ENCODE results near the gene ACLY. TPM values are rescaled to one million over a fixed set of nuclear protein-coding genes. Genes with fewer than 3 reads are reported as not detected.
"Not testable (repeated sequence)": the region's sequence is repeated elsewhere in the genome, so short reads cannot be mapped to it uniquely, and the experiment has no call there.

The ACLY gene
- total RNA-seq, 2 donors from 2014 or later, result 76.3 to 81.5 TPM

- no peak for TF ChIP-seq CTCF (IDR thresholded peaks at IDR 0.05)
- H3K9me3 ChIP-seq, result no peaks in the 10 kb centered on the region
- ATAC-seq (ENCODE audit: insufficient number of reproducible peaks, low FRiP score, low read depth) (peak; percentile 83), DNase-seq (ENCODE audit: low spot score) (no peak)
- peaks cover 5 to 17% of the 10 kb centered on the region in 2 donors for H3K4me1 ChIP-seq (ENCODE audit: control insufficient read depth in 1 of 2, low read depth in 2 of 2)
- H3K36me3 ChIP-seq, result peaks cover 12% of the 10 kb centered on the region
- H3K4me3 ChIP-seq, result peak within 1 kb of the TSS; percentile 99
- H3K27ac ChIP-seq, result peak within 1 kb of the TSS; percentile 75 to 87
- H3K27me3 ChIP-seq (replicated peaks; ENCODE audit: insufficient read depth), result no peaks in the 10 kb centered on the region
Measured at GRCh38 chr17:41835800-41836549, 82.8 kb downstream of the ACLY start, which contains the start of gene NT5C3B. Gene NT5C3B (minus strand): TSS chr17:41836232. CDS start chr17:41836193, 39 bp downstream.

DNA sequence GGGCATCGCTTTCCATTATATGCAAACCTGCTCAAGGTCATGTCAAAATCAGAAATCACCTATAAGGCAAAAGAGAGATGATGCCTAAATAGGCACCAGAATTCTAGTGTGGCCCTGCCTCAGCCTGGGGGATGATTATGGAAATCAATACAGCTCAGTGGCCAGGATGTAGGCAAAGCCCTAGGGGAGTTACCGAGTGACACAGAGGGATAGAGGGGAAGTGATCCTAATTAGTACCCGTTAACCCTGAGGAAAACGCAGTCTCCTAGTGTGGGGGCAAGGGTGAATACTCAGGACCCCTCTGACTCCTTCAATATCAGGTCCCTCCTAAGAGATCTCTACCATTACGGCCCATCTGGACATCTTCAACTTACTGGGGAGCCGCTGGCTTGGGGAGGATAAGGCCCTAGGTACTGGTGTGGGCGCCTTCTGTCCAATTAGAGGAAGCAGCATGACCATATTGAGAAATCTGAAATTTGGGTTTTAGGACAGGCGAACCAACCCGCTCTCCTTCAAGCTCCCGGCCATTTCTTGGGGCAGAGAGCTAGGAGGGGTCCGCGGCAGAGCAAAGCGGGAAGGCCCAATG, 83.4 kb downstream of the ACLY start:
- H3K36me3 ChIP-seq, result peaks cover 19% of the 10 kb centered on the region
- no peak for TF ChIP-seq CTCF (IDR thresholded peaks at IDR 0.05)
- H3K9me3 ChIP-seq, result no peaks in the 10 kb centered on the region
- H3K4me1 ChIP-seq (ENCODE audit: control insufficient read depth in 1 of 2, low read depth in 2 of 2), result peaks cover 5 to 17% of the 10 kb centered on the region in 2 donors
- peak overlapping the region; percentile 75 to 87 for H3K27ac ChIP-seq
- no peak for DNase-seq (ENCODE audit: low spot score)
- peak overlapping the region; percentile 99 for H3K4me3 ChIP-seq
- H3K27me3 ChIP-seq (replicated peaks; ENCODE audit: insufficient read depth), result no peaks in the 10 kb centered on the region
- ATAC-seq (ENCODE audit: insufficient number of reproducible peaks, low FRiP score, low read depth), result no peak

- not testable (repeated sequence) for ATAC-seq (ENCODE audit: insufficient number of reproducible peaks, low FRiP score, low read depth)
Measured at GRCh38 chr17:41829961-41830360, 88.8 kb downstream of the ACLY start.

DNA sequence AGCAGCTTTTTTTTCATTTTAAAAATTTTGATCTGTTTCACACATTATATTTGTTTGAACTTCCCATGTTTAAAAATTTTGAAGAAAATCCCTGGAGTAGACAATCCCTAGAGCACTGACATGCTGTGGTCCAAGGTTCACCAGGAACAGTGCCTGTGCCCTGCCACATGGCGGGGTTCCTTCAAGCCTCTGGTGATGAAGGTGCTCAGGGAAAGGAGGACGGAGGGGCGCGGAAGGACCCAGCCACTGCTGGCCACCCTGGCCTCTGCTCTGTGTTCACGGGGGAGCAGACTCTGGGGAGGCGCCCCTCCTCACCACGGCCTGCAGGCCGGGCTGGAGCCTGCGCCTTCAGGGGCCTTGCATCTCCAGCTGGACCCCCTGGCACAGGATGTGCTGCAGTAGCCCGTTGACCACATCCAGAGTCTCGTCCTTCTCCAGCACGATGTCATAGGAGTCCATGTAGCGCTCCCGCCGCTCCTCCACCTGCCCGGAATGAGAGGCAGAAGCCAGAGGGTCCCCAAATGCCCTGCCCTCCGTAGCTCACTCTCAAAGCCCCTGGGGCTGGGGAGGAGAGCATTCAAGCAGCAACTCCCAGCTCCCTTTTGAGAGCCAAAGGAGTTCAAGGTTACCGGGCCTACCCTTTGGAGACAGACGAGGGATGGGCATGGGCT, 93.4 kb downstream of the ACLY start:
- Histone ChIP-seq H3K36me3 (peaks cover 29% of the 10 kb centered on the region), H3K27me3 (replicated peaks; ENCODE audit: insufficient read depth) (no peaks in the 10 kb centered on the region), H3K9me3 (no peaks in the 10 kb centered on the region), H3K4me1 (ENCODE audit: control insufficient read depth in 1 of 2, low read depth in 2 of 2) (no peaks in the 10 kb centered on the region), H3K4me3 (no peak overlapping the region), H3K27ac (no peak overlapping the region)
- no peak for TF ChIP-seq CTCF (IDR thresholded peaks at IDR 0.05)
- ATAC-seq (ENCODE audit: insufficient number of reproducible peaks, low FRiP score, low read depth) (no peak), DNase-seq (ENCODE audit: low spot score) (no peak)

More at GRCh38 chr17:41829961-41830360, 88.8 kb downstream of the ACLY start:
- H3K27me3 ChIP-seq (replicated peaks; ENCODE audit: insufficient read depth); H3K4me3 ChIP-seq; H3K27ac ChIP-seq; H3K9me3 ChIP-seq; DNase-seq (ENCODE audit: low spot score); H3K4me1 ChIP-seq (ENCODE audit: control insufficient read depth in 1 of 2, low read depth in 2 of 2): not testable (repeated sequence)
- H3K36me3 ChIP-seq, result peaks cover 48% of the 10 kb centered on the region

DNA sequence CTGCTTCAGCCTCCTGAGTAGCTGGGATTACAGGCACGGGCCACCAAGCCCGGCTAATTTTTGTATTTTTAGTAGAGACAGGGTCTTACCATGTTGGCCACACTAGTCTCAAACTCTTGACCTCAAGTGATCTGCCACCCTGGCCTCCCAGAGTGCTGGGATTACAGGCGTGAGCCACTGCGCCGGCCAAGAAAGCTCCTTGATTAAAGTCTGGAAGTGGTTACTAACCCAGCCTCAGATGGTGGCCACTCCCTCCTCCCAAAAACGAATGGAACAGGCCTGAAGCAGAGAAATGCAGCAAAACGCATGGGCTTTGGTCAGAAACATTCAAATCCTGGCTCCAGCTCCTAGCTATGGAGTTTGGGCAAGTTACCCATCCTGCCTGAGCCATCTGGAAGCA, 94.7 kb downstream of the ACLY start:
- Histone ChIP-seq H3K4me1 (ENCODE audit: control insufficient read depth in 1 of 2, low read depth in 2 of 2) (no peaks in the 10 kb centered on the region), H3K36me3 (peaks cover 20% of the 10 kb centered on the region), H3K4me3 (no peak overlapping the region), H3K27ac (no peak overlapping the region), H3K9me3 (no peaks in the 10 kb centered on the region), H3K27me3 (replicated peaks; ENCODE audit: insufficient read depth) (no peaks in the 10 kb centered on the region)
- no peak for DNase-seq (ENCODE audit: low spot score)
- no peak for TF ChIP-seq CTCF (IDR thresholded peaks at IDR 0.05)
- no peak for ATAC-seq (ENCODE audit: insufficient number of reproducible peaks, low FRiP score, low read depth)

All from thoracic aorta (tissue), 2 donors.